ENCODE data around the gene LGR5. TPM values are rescaled to one million over a fixed set of nuclear protein-coding genes. Genes with fewer than 3 reads are reported as not detected.

Gene LGR5
- total RNA-seq, 1 experiment from 2014 or later, result 28.4 TPM

GRCh38 chr12:71397433-71397954 lies 42.1 kb upstream of the LGR5 start:
- no peak overlapping the region for H3K27ac Mint-ChIP-seq (ENCODE audit: unreplicated experiment)

DNA sequence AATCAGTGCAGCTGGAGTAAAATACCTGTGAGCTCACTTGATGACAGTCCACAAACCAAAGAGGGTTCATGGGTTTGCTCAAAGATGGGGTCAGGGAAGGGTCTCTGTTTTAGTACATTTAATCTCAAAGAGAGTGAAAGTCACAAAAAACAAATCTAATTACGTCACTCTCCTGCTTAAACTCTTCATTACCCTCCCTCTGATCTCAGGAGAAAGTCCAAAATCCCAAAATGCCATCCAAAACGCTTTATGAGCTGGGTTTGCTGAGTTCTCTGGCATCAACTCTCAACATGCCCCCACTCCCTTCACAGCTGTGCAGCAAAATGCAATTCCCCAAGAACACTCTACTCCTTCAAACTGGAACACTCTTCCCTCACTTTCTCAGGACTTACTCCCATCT lies 40.4 kb upstream of the LGR5 start:
- intact Hi-C loops (cut with micrococcal nuclease; ENCODE audit: unreplicated experiment), result loop anchor here (10.0 kb wide), 1 partner anchor 374 kb away; no protein-coding TSS in a partner anchor
- no TSS peak for BruUV-seq (replicated peaks)
- H3K4me3 ChIP-seq (ENCODE audit: low read depth, low read length), result no peak overlapping the region

More at GRCh38 chr12:71397433-71397954, 42.1 kb upstream of the LGR5 start:
- POLR2A ChIA-PET, result no interaction called here
- CTCF ChIA-PET, result no interaction called here
- Histone ChIP-seq H3K9me3 (no peaks in the 10 kb centered on the region), H3K4me1 (no peaks in the 10 kb centered on the region), H3K4me3 (ENCODE audit: low read depth, low read length) (no peak overlapping the region), H3K36me3 (ENCODE audit: control insufficient read depth, insufficient read depth, low read length) (no peaks in the 10 kb centered on the region), H3K27me3 (replicated peaks; ENCODE audit: control insufficient read depth, insufficient read depth, low read length) (no peaks in the 10 kb centered on the region)
- no peak for TF ChIP-seq CTCF (IDR thresholded peaks at IDR 0.05; ENCODE audit: insufficient read depth in 1 of 2, low read depth in 1 of 2, low read length in 1 of 2, severe bottlenecking in 1 of 2, unreplicated experiment in 1 of 2)
- no TSS peak for BruUV-seq (replicated peaks)
- Mint-ChIP-seq H3K4me3 (ENCODE audit: unreplicated experiment) (no peak overlapping the region), H3K27me3 (ENCODE audit: insufficient read depth, unreplicated experiment) (peaks cover 3% of the 10 kb centered on the region), H3K4me1 (ENCODE audit: low read depth, unreplicated experiment) (peaks cover 6% of the 10 kb centered on the region), H3K36me3 (ENCODE audit: insufficient read depth, unreplicated experiment) (no peaks in the 10 kb centered on the region), H3K9me3 (ENCODE audit: unreplicated experiment) (no peaks in the 10 kb centered on the region)
- DNase-seq, result no peak
- intact Hi-C loops (cut with micrococcal nuclease; ENCODE audit: unreplicated experiment), result loop anchor here (10.0 kb wide), 1 partner anchor 373 kb away; no protein-coding TSS in a partner anchor

DNA sequence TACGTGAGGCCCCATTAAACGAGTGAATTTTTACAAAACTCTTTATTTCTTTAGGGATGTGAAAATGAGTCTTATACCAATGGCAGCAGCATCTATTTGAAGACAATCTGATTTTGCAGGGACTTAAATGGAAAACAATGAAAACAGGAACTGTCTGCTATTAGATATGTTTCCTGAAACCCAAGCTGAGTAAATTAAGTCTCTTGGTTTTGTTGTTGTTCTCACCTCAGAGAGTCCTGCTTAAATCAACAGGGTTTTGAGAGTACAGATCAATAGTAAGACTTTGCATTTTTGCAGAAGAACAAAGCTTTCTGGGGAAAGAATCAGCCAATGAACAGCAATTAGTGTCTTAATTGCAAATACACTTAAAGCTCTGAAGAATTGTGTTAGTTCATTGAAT lies 39.1 kb upstream of the LGR5 start:
- Mint-ChIP-seq H3K4me3 (ENCODE audit: unreplicated experiment) (no peak overlapping the region), H3K27me3 (ENCODE audit: insufficient read depth, unreplicated experiment) (peaks cover 3% of the 10 kb centered on the region), H3K36me3 (ENCODE audit: insufficient read depth, unreplicated experiment) (no peaks in the 10 kb centered on the region), H3K9me3 (ENCODE audit: unreplicated experiment) (peaks cover 11% of the 10 kb centered on the region), H3K27ac (ENCODE audit: unreplicated experiment) (no peak overlapping the region), H3K4me1 (ENCODE audit: low read depth, unreplicated experiment) (peaks cover 6% of the 10 kb centered on the region)
- H3K9me3 ChIP-seq, result no peaks in the 10 kb centered on the region
- no peak overlapping the region for H3K4me3 ChIP-seq (ENCODE audit: low read depth, low read length)
- no peaks in the 10 kb centered on the region for H3K4me1 ChIP-seq
- no peaks in the 10 kb centered on the region for H3K36me3 ChIP-seq (ENCODE audit: control insufficient read depth, insufficient read depth, low read length)
- no peak for TF ChIP-seq CTCF (IDR thresholded peaks at IDR 0.05; ENCODE audit: insufficient read depth in 1 of 2, low read depth in 1 of 2, low read length in 1 of 2, severe bottlenecking in 1 of 2, unreplicated experiment in 1 of 2)
- H3K27me3 ChIP-seq (replicated peaks; ENCODE audit: control insufficient read depth, insufficient read depth, low read length), result no peaks in the 10 kb centered on the region
- no peak for DNase-seq
- BruUV-seq (replicated peaks), result no TSS peak
- ChIA-PET POLR2A (no interaction called here), CTCF (interaction anchor here (1.9 kb wide), 1 partner anchor 8 kb away, joined by 4 read pairs; no protein-coding TSS in a partner anchor)
- intact Hi-C loops (cut with micrococcal nuclease; ENCODE audit: unreplicated experiment), result no loop called here

More for the DNA sequence above, 40.4 kb upstream of the LGR5 start:
- no peaks in the 10 kb centered on the region for H3K36me3 Mint-ChIP-seq (ENCODE audit: insufficient read depth, unreplicated experiment)
- H3K4me1 Mint-ChIP-seq (ENCODE audit: low read depth, unreplicated experiment), result peaks cover 6% of the 10 kb centered on the region
- DNase-seq, result no peak
- no peak overlapping the region for H3K4me3 Mint-ChIP-seq (ENCODE audit: unreplicated experiment)
- H3K27me3 Mint-ChIP-seq (ENCODE audit: insufficient read depth, unreplicated experiment), result no peaks in the 10 kb centered on the region
- ChIA-PET CTCF (no interaction called here), POLR2A (no interaction called here)
- no peaks in the 10 kb centered on the region for H3K36me3 ChIP-seq (ENCODE audit: control insufficient read depth, insufficient read depth, low read length)
- no peaks in the 10 kb centered on the region for H3K9me3 Mint-ChIP-seq (ENCODE audit: unreplicated experiment)
- H3K27ac Mint-ChIP-seq (ENCODE audit: unreplicated experiment), result no peak overlapping the region
- H3K27me3 ChIP-seq (replicated peaks; ENCODE audit: control insufficient read depth, insufficient read depth, low read length), result no peaks in the 10 kb centered on the region
- no peak for TF ChIP-seq CTCF (IDR thresholded peaks at IDR 0.05; ENCODE audit: insufficient read depth in 1 of 2, low read depth in 1 of 2, low read length in 1 of 2, severe bottlenecking in 1 of 2, unreplicated experiment in 1 of 2)
- no peaks in the 10 kb centered on the region for H3K9me3 ChIP-seq
- H3K4me1 ChIP-seq, result no peaks in the 10 kb centered on the region
